HG02678 (cell line): ENCODE results near the gene PGC.
A peak's percentile ranks its signal among the peaks of the same experiment; 100 is the strongest.

Experiments
- ATAC-seq: cut with Tn5 transposase; IDR thresholded peaks from one replicate; pipeline ENCODE4 v1.9.1; 2021; ENCODE audit warnings: mild to moderate bottlenecking, moderate library complexity; ENCODE audit not compliant: unreplicated experiment

PGC gene

GRCh38 chr6:41716516-41717391 lies 30.4 kb downstream of the PGC start:
- no peak for ATAC-seq

- no peak for ATAC-seq
Measured at GRCh38 chr6:41715795-41716515, 31.2 kb downstream of the PGC start.

- no peak for ATAC-seq
Measured at GRCh38 chr6:41714556-41715273, 32.5 kb downstream of the PGC start.

- peak; percentile 43 for ATAC-seq
Measured at GRCh38 chr6:41713650-41714291, 33.4 kb downstream of the PGC start.

- no peak for ATAC-seq
Measured at GRCh38 chr6:41713159-41713649, 34.0 kb downstream of the PGC start.

- no peak for ATAC-seq
Measured at GRCh38 chr6:41712651-41713103, 34.5 kb downstream of the PGC start.

- no peak for ATAC-seq
Measured at GRCh38 chr6:41711323-41712038, 35.7 kb downstream of the PGC start.

- no peak for ATAC-seq
Measured at GRCh38 chr6:41709375-41709774, 37.8 kb downstream of the PGC start.

GRCh38 chr6:41708856-41709255 lies 38.3 kb downstream of the PGC start:
- no peak for ATAC-seq

GRCh38 chr6:41707565-41708200 lies 39.5 kb downstream of the PGC start:
- no peak for ATAC-seq

- ATAC-seq, result no peak
Measured at GRCh38 chr6:41706876-41707564, 40.2 kb downstream of the PGC start.

GRCh38 chr6:41705996-41706835 lies 41.0 kb downstream of the PGC start:
- peak; percentile 73 for ATAC-seq

- ATAC-seq, result no peak
Measured at GRCh38 chr6:41705311-41705995, 41.7 kb downstream of the PGC start.

GRCh38 chr6:41704656-41705310 lies 42.4 kb downstream of the PGC start:
- ATAC-seq, result no peak

GRCh38 chr6:41704028-41704427 lies 43.2 kb downstream of the PGC start:
- no peak for ATAC-seq

GRCh38 chr6:41702771-41703494 lies 44.3 kb downstream of the PGC start:
- no peak for ATAC-seq
